Right lobe of liver (tissue), 6 donors: ENCODE measurements around the gene FNDC3B. TPM values are rescaled to one million over a fixed set of nuclear protein-coding genes. Genes with fewer than 3 reads are reported as not detected.

Experiments
- ATAC-seq, 4 donors: fragments of 200-7000 bp; cut with Tn5 transposase; one replicate each; pipeline ENCODE4 v1.9.1; 2020; ENCODE audit warnings: mild to moderate bottlenecking in 4 of 4, moderate library complexity in 4 of 4
- DNase-seq, 3 donors: peaks; one replicate each; pipeline ENCODE4 v3.0.0-alpha.2; 2020
- H3K27ac ChIP-seq, 3 donors: fragments of 200-600 bp; one replicate each; pipeline ENCODE4 v1.8.0; 2022
- H3K27me3 ChIP-seq, 2 donors: fragments of 200-600 bp; one replicate each; pipeline ENCODE4 v1.8.0; 2022
- H3K36me3 ChIP-seq, 4 donors: fragments of 200-600 bp; sonication (generic) in 1 of 4; one replicate each; pipeline versions ENCODE4 v1.5.1 to v1.8.0; 2017 to 2022; ENCODE audit warnings: control low read depth in 1 of 4
- H3K4me1 ChIP-seq, 4 donors: fragments of 200-600 bp; sonication (generic) in 1 of 4; one replicate each; pipeline versions ENCODE4 v1.5.1 to v1.8.0; 2017 to 2022; ENCODE audit warnings: control low read depth in 1 of 4
- H3K4me3 ChIP-seq, 3 donors: fragments of 200-600 bp; one replicate each; pipeline ENCODE4 v1.8.0; 2022
- H3K9me3 ChIP-seq, 4 donors: fragments of 200-600 bp; sonication (generic) in 1 of 4; one replicate each; pipeline versions ENCODE4 v1.5.1 to v1.8.0; 2017 to 2022; ENCODE audit warnings: control low read depth in 1 of 4
- POLR2A ChIP-seq: fragments of 450-650 bp; IDR thresholded peaks from one replicate; pipeline ENCODE4 v1.6.1; 2017; ENCODE audit warnings: antibody characterized with exemption, mild to moderate bottlenecking
- WGBS: methylation state at CpG from one replicate; pipeline ENCODE4 v1.1.6; 2018; ENCODE audit warnings: low coverage, low lambda C conversion rate; ENCODE audit not compliant: insufficient coverage; ENCODE audit errors: missing lambda C conversion rate; 5-methylcytosine and 5-hydroxymethylcytosine counted together
- intact Hi-C, 2 donors: fragments of 100-400 bp; cut with DNase I; formaldehyde crosslinking; loops; one replicate each; pipeline versions ENCODE4 v1.11.2 to v1.14.1; 2022
- total RNA-seq, 6 experiments: library from RNA; depleted of rRNA in 2 of 6; stranded (reverse); fragments of >200 nt in 2 of 6; fragmentation: NEBNext Ultra II Directional in 3 of 6; extraction: Animal tissue kit (Norgen Biotek cat#: 25700) in 3 of 6; gene quantifications; one replicate each; pipeline versions ENCODE4 v1.1.0 to v1.2.4, GENCODE V29; 2016 to 2023
- TF ChIP-seq, protein P1 (sequence below), 4 donors: fragments of 200-600 bp in 3 of 4; fragments of 450-650 bp in 1 of 4; IDR thresholded peaks; one replicate each; pipeline versions ENCODE4 v1.5.1 to v1.8.0; 2016 to 2022; ENCODE audit warnings: antibody characterized with exemption in 4 of 4, mild to moderate bottlenecking in 2 of 4
- donor health status: DM: no; HTN: yes; CAD: no.
- donor health status: DM: no; HTN: no; CAD: no.
- donor health status: DM: no; HTN: no; CAD: no.
- donor health status: DM: no; HTN: yes; CAD: no.
- donor health status: DM: no; HTN: yes; CAD: no.

Gene FNDC3B
- total RNA-seq, 6 experiments from 2014 or later, result 40.2 to 184 (median 63.5) TPM

DNA sequence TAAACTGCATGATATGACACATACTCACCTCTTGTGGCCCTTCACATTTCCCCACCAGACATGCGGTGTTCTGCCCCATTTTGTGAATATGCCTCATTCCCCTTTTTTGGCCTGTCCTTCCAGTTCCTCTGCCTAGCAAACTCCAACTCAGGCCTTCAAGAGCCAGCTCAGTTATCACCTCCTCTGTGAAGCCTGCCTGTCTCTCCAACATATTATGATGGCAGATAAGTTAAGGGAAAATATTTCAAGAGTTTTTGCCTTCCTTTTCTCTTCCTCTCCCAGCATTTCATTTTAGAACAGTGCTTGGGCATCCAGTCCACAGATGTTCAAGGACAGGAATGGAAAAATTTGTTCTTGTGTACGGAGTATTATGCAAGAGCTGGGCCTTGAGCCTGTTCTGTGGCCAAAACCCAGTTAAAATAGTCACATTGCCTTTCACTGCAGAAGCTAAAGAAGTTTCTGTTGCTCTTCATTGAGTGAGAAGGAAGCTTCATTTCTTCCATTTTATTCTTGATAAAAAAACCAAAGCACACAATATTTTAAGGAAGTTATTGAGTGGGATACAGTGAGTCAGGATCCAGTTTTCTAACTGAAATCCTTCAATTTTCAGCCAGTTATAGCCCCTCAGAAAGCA is 216.8 kb downstream of the FNDC3B start:
- H3K9me3 ChIP-seq, result no peaks in the 10 kb centered on the region
- peak overlapping the region in 2 of 3 donors; percentile 60 to 70 for H3K27ac ChIP-seq
- WGBS, result 46% methylated on average over 2 of the region's 2 CpGs
- ATAC-seq (peak; percentile 67 to 86 (median 86)), DNase-seq (peak in 1 of 3 donors; percentile 63)
- H3K4me1 ChIP-seq, result peaks cover 0 to 37% (median 5%) of the 10 kb centered on the region in 4 donors
- intact Hi-C loops, result no loop called here
- peaks cover 0 to 14% (median 7%) of the 10 kb centered on the region in 4 donors for H3K36me3 ChIP-seq
- no peak overlapping the region for H3K4me3 ChIP-seq
- no peaks in the 10 kb centered on the region for H3K27me3 ChIP-seq
- TF ChIP-seq, protein P1, sequence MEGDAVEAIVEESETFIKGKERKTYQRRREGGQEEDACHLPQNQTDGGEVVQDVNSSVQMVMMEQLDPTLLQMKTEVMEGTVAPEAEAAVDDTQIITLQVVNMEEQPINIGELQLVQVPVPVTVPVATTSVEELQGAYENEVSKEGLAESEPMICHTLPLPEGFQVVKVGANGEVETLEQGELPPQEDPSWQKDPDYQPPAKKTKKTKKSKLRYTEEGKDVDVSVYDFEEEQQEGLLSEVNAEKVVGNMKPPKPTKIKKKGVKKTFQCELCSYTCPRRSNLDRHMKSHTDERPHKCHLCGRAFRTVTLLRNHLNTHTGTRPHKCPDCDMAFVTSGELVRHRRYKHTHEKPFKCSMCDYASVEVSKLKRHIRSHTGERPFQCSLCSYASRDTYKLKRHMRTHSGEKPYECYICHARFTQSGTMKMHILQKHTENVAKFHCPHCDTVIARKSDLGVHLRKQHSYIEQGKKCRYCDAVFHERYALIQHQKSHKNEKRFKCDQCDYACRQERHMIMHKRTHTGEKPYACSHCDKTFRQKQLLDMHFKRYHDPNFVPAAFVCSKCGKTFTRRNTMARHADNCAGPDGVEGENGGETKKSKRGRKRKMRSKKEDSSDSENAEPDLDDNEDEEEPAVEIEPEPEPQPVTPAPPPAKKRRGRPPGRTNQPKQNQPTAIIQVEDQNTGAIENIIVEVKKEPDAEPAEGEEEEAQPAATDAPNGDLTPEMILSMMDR (IDR thresholded peaks at IDR 0.05), result no peak

DNA sequence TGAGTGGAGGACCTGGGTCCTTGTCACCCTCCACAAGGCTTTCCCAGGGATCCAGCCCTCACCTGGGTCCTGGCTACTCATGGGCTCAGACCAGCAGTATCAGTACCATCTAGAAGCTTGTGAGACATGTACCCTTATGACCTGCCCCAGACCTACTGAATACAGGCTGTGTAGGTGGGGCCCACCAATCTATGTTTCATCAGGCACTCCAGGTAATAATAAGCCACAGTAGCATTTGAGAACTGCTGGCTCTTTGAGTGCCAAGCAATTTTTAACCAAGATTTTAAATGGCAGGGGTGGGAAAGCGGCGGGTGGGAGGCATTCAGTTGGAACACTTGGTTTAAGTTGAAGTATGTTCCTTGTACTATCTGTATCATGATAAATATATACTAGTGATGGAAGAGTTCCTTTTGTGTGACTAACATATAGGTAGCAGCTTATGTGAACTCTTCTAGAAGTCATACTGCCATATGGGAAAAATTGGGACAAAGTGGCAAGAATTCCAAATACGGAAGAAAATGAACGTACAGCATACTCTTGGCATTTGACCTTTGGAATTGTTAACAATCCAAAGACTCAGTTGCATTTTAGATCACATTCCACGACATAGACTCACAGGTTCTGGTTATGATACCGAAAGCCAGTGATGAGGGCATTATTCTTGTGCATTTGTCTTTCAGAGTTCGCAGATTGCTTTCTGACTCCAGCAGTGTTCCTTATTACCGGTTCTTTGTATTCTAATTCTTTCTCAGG is 218.4 kb downstream of the FNDC3B start:
- no peak overlapping the region for H3K4me3 ChIP-seq
- intact Hi-C loops, result no loop called here
- DNase-seq (no peak), ATAC-seq (no peak)
- TF ChIP-seq, protein P1 (IDR thresholded peaks at IDR 0.05), result no peak
- H3K36me3 ChIP-seq, result peaks cover 0 to 8% (median 0%) of the 10 kb centered on the region in 4 donors
- no peaks in the 10 kb centered on the region for H3K27me3 ChIP-seq
- peaks cover 0 to 37% (median 5%) of the 10 kb centered on the region in 4 donors for H3K4me1 ChIP-seq
- WGBS, result 97% methylated on average over 8 of the region's 8 CpGs
- no peaks in the 10 kb centered on the region for H3K9me3 ChIP-seq
- H3K27ac ChIP-seq, result peak overlapping the region in 1 of 3 donors; percentile 7

DNA sequence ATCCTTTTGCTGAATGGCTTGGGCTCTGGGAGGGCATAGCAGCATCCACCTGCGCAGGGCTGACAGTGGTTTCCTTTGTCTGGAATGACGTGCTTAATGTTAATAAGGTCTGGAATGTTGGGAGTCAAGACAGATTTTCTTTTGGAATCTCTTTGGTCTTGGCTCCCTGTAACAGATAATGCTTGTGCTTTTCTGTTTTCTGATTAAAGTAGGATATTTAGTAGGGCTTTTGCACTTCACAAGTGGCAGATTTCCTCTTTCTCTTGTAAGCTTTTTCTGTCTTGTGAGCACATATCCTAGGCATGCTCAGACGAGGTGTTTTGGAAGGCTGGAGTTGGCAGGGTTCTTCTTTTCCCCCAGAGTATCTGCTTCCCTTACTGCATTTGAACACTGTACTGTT is 219.2 kb downstream of the FNDC3B start:
- H3K27ac ChIP-seq, result peak overlapping the region in 1 of 3 donors; percentile 7
- TF ChIP-seq POLR2A, result no peak
- TF ChIP-seq, protein P1 (IDR thresholded peaks at IDR 0.05), result no peak
- no peaks in the 10 kb centered on the region for H3K27me3 ChIP-seq
- intact Hi-C loops, result no loop called here
- no peaks in the 10 kb centered on the region for H3K9me3 ChIP-seq
- DNase-seq (no peak), ATAC-seq (no peak)
- H3K4me3 ChIP-seq, result no peak overlapping the region
- 77% methylated on average over 3 of the region's 3 CpGs for WGBS
- H3K36me3 ChIP-seq, result peaks cover 0 to 2% (median 0%) of the 10 kb centered on the region in 4 donors
- H3K4me1 ChIP-seq, result peaks cover 0 to 37% (median 5%) of the 10 kb centered on the region in 4 donors

DNA sequence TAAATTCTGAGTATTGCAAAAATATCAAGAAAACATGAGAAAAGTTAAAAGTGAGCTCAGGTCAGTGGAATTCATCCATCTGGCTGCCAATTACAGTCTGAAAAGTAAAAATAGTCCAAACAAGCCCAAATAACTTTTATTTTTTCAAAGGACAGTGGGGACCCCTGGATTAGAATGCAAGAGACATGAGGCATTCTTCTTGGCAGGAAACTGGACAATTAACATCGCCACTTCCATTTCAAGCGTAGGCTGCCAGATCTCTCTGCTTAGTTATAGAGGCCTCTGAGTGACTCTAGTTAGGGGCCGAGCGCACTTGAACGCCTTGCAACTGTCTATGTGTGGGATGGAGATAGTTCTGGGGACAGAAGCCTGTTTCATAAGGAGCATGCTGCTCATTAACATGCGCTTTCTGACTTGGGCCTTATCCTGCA is 219.7 kb downstream of the FNDC3B start:
- peaks cover 0 to 2% (median 0%) of the 10 kb centered on the region in 4 donors for H3K36me3 ChIP-seq
- H3K4me1 ChIP-seq, result peaks cover 0 to 37% (median 5%) of the 10 kb centered on the region in 4 donors
- intact Hi-C loops, result no loop called here
- no peak overlapping the region for H3K27ac ChIP-seq
- no peak for DNase-seq
- no peaks in the 10 kb centered on the region for H3K9me3 ChIP-seq
- TF ChIP-seq, protein P1 (IDR thresholded peaks at IDR 0.05), result no peak
- TF ChIP-seq POLR2A, result no peak
- no peak for ATAC-seq
- 72% methylated on average over 6 of the region's 6 CpGs for WGBS
- no peak overlapping the region for H3K4me3 ChIP-seq
- H3K27me3 ChIP-seq, result no peaks in the 10 kb centered on the region
